ENCODE measurements around the gene KIFAP3. TPM values are rescaled to one million over a fixed set of nuclear protein-coding genes. Genes with fewer than 3 reads are reported as not detected.
"Not testable (repeated sequence)": the region's sequence is repeated elsewhere in the genome, so short reads cannot be mapped to it uniquely, and the experiment has no call there.

Gene KIFAP3
- 39.8 and 47.3 TPM in 2 replicates for total RNA-seq (ENCODE audit: low replicate concordance)

GRCh38 chr1:170074250-170075157 is at the start of gene KIFAP3:
KIFAP3 (minus strand) TSS chr1:170074695; CDS start chr1:170074467, 228 bp downstream.
- peak within 1 kb of the TSS; percentile 97 for H3K4me3 ChIP-seq (ENCODE audit: low read depth, low read length)
- DNase-seq (ENCODE audit: low read depth), result peak; percentile 97
- TF ChIP-seq, protein P1, sequence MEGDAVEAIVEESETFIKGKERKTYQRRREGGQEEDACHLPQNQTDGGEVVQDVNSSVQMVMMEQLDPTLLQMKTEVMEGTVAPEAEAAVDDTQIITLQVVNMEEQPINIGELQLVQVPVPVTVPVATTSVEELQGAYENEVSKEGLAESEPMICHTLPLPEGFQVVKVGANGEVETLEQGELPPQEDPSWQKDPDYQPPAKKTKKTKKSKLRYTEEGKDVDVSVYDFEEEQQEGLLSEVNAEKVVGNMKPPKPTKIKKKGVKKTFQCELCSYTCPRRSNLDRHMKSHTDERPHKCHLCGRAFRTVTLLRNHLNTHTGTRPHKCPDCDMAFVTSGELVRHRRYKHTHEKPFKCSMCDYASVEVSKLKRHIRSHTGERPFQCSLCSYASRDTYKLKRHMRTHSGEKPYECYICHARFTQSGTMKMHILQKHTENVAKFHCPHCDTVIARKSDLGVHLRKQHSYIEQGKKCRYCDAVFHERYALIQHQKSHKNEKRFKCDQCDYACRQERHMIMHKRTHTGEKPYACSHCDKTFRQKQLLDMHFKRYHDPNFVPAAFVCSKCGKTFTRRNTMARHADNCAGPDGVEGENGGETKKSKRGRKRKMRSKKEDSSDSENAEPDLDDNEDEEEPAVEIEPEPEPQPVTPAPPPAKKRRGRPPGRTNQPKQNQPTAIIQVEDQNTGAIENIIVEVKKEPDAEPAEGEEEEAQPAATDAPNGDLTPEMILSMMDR (IDR thresholded peaks at IDR 0.05; ENCODE audit: insufficient read depth, low read length), result peak; percentile 64

DNA sequence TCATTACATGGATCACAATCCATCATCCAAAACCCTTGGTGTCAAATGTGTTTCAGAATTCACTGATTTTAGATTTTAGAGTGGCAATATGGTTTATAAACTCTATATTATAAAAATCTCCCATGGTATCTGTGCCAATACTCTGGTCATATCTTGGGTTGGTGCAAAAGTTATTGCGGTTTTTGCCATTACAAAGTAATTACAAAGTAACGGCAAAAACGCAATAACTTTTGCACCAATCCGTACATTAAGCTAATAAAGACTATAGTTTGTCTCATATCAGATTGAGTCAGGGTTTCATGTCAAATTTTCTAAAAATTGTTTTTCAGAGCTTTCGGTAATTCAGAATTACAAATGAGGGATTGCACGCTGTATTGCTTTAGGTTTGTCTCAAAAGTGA is 47.9 kb upstream of the KIFAP3 start:
- TF ChIP-seq, protein P1 (IDR thresholded peaks at IDR 0.05; ENCODE audit: insufficient read depth, low read length), result no peak
- no peak for DNase-seq (ENCODE audit: low read depth)
- no peak overlapping the region for H3K4me3 ChIP-seq (ENCODE audit: low read depth, low read length)

DNA sequence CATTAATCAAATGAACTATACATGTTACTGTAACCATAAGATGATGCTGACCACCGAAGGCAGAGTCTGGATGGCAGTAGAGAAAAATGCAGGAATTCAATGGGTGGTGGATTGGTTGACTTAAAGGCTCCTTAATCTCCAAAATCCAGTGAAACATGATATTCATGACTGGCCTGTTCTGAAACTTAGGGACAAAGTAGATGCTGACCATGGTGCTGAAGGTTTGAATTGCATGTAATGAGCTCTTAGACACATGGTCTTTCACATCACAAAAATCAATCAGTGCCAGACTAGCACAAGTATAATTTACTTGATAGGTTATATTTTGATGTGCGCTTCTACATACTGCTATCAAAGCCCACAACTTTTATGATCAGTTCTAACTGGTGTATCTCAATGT is 40.4 kb upstream of the KIFAP3 start:
- TF ChIP-seq, protein P1 (IDR thresholded peaks at IDR 0.05; ENCODE audit: insufficient read depth, low read length), result no peak
- DNase-seq (ENCODE audit: low read depth), result peak; percentile 68
- H3K4me3 ChIP-seq (ENCODE audit: low read depth, low read length), result no peak overlapping the region

DNA sequence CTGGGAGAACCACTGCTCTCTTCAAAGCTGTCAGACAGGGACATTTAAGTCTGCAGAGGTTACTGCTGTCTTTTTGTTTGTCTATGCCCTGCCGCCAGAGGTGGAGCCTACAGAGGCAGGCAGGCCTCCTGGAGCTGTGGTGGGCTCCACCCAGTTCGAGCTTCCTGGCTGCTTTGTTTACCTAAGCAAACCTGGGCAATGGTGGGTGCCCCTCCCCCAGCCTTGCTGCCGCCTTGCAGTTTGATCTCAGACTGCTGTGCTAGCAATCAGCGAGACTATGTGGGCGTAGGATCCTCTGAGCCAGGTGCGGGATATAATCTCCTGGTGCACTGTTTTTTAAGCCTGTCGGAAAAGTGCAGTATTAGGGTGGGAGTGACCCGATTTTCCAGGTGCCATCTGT is 38.6 kb upstream of the KIFAP3 start:
- DNase-seq (ENCODE audit: low read depth); H3K4me3 ChIP-seq (ENCODE audit: low read depth, low read length): not testable (repeated sequence)

GRCh38 chr1:170097449-170097948 is 23.0 kb upstream of the KIFAP3 start:
- DNase-seq (ENCODE audit: low read depth), result no peak
- no peak overlapping the region for H3K4me3 ChIP-seq (ENCODE audit: low read depth, low read length)
- TF ChIP-seq, protein P1 (IDR thresholded peaks at IDR 0.05; ENCODE audit: insufficient read depth, low read length), result no peak

GRCh38 chr1:170096806-170097340 is 22.4 kb upstream of the KIFAP3 start:
- H3K4me3 ChIP-seq (ENCODE audit: low read depth, low read length), result no peak overlapping the region
- TF ChIP-seq, protein P1 (IDR thresholded peaks at IDR 0.05; ENCODE audit: insufficient read depth, low read length), result no peak
- no peak for DNase-seq (ENCODE audit: low read depth)
